Renal pelvis (tissue), 12 donors: Measurements from ENCODE around the gene TCEAL8. TPM values are rescaled to one million over a fixed set of nuclear protein-coding genes. Genes with fewer than 3 reads are reported as not detected.

Experiments used
- DNase-seq: peaks from one replicate; pipeline ENCODE4 v3.0.0-alpha.2; 2013
- long read RNA-seq, 16 experiments: transcript quantifications; one replicate each; lab custom pipeline, GENCODE V29; 2026
- polyA plus RNA-seq, 3 donors: library from polyadenylated mRNA; unstranded; fragments of 120-200 nt; gene quantifications; one replicate each; pipeline ENCODE4 v1.2.1, GENCODE V29; 2013; ENCODE audit not compliant: insufficient read length in 3 of 3

TCEAL8 gene, protein sequence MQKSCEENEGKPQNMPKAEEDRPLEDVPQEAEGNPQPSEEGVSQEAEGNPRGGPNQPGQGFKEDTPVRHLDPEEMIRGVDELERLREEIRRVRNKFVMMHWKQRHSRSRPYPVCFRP
- polyA plus RNA-seq, result 100 to 1,000 TPM; 120 to 142 (median 128) TPM
- long read RNA-seq, donor 1, transcript TCEAL8-201 (2 exons, 1,131 nt), result minor isoform, 23 of 88 reads
- long read RNA-seq, donor 1, transcript TCEAL8-202 (3 exons, 1,222 nt), result major isoform, 57 of 88 reads
- long read RNA-seq, donor 1, partial matches to known transcripts, result 8 of 88 reads
- long read RNA-seq, donor 1, other reads (novel, unspliced or antisense), result 0 of 88 reads
- long read RNA-seq, donor 2, transcript TCEAL8-202 (3 exons, 1,222 nt), result major isoform, 97 of 160 reads
- long read RNA-seq, donor 2, transcript TCEAL8-201 (2 exons, 1,131 nt), result minor isoform, 36 of 160 reads
- long read RNA-seq, donor 2, partial matches to known transcripts, result 27 of 160 reads
- long read RNA-seq, donor 2, other reads (novel, unspliced or antisense), result 0 of 160 reads
- long read RNA-seq, donor 3, transcript TCEAL8-202 (3 exons, 1,222 nt), result major isoform, 70 of 104 reads
- long read RNA-seq, donor 3, transcript TCEAL8-201 (2 exons, 1,131 nt), result minor isoform, 17 of 104 reads
- long read RNA-seq, donor 3, partial matches to known transcripts, result 17 of 104 reads
- long read RNA-seq, donor 3, other reads (novel, unspliced or antisense), result 0 of 104 reads
- long read RNA-seq, donor 4, transcript TCEAL8-201 (2 exons, 1,131 nt), result minor isoform, 22 of 139 reads
- long read RNA-seq, donor 4, transcript TCEAL8-202 (3 exons, 1,222 nt), result major isoform, 88 of 139 reads
- long read RNA-seq, donor 4, partial matches to known transcripts, result 28 of 139 reads
- long read RNA-seq, donor 4, other reads (novel, unspliced or antisense), result 0 of 139 reads
- long read RNA-seq, donor 5, transcript TCEAL8-202 (3 exons, 1,222 nt), result major isoform, 35 of 68 reads
- long read RNA-seq, donor 5, transcript TCEAL8-201 (2 exons, 1,131 nt), result minor isoform, 17 of 68 reads
- long read RNA-seq, donor 5, partial matches to known transcripts, result 16 of 68 reads
- long read RNA-seq, donor 5, other reads (novel, unspliced or antisense), result 0 of 68 reads
- long read RNA-seq, donor 6, transcript TCEAL8-201 (2 exons, 1,131 nt), result minor isoform, 18 of 128 reads
- long read RNA-seq, donor 6, transcript TCEAL8-202 (3 exons, 1,222 nt), result major isoform, 85 of 128 reads
- long read RNA-seq, donor 6, partial matches to known transcripts, result 18 of 128 reads
- long read RNA-seq, donor 6, other reads (novel, unspliced or antisense), result 7 of 128 reads
- long read RNA-seq, donor 7, transcript TCEAL8-202 (3 exons, 1,222 nt), result major isoform, 63 of 103 reads
- long read RNA-seq, donor 7, transcript TCEAL8-201 (2 exons, 1,131 nt), result minor isoform, 16 of 103 reads
- long read RNA-seq, donor 7, partial matches to known transcripts, result 14 of 103 reads
- long read RNA-seq, donor 7, other reads (novel, unspliced or antisense), result 10 of 103 reads
- long read RNA-seq, donor 8, transcript TCEAL8-201 (2 exons, 1,131 nt), result minor isoform, 20 of 88 reads
- long read RNA-seq, donor 8, transcript TCEAL8-202 (3 exons, 1,222 nt), result major isoform, 44 of 88 reads
- long read RNA-seq, donor 8, partial matches to known transcripts, result 24 of 88 reads
- long read RNA-seq, donor 8, other reads (novel, unspliced or antisense), result 0 of 88 reads
- long read RNA-seq, donor 9, transcript TCEAL8-201 (2 exons, 1,131 nt), result minor isoform, 32 of 182 reads
- long read RNA-seq, donor 9, transcript TCEAL8-202 (3 exons, 1,222 nt), result major isoform, 102 of 182 reads
- long read RNA-seq, donor 9, partial matches to known transcripts, result 48 of 182 reads
- long read RNA-seq, donor 9, other reads (novel, unspliced or antisense), result 0 of 182 reads
- long read RNA-seq, donor 10, transcript TCEAL8-201 (2 exons, 1,131 nt), result minor isoform, 31 of 99 reads
- long read RNA-seq, donor 10, transcript TCEAL8-202 (3 exons, 1,222 nt), result major isoform, 57 of 99 reads
- long read RNA-seq, donor 10, partial matches to known transcripts, result 11 of 99 reads
- long read RNA-seq, donor 10, other reads (novel, unspliced or antisense), result 0 of 99 reads
- long read RNA-seq, donor 11, transcript TCEAL8-201 (2 exons, 1,131 nt), result minor isoform, 19 of 94 reads
- long read RNA-seq, donor 11, transcript TCEAL8-202 (3 exons, 1,222 nt), result major isoform, 36 of 94 reads
- long read RNA-seq, donor 11, partial matches to known transcripts, result 39 of 94 reads
- long read RNA-seq, donor 11, other reads (novel, unspliced or antisense), result 0 of 94 reads
- long read RNA-seq, donor 12, transcript TCEAL8-201 (2 exons, 1,131 nt), result minor isoform, 31 of 147 reads
- long read RNA-seq, donor 12, transcript TCEAL8-202 (3 exons, 1,222 nt), result major isoform, 85 of 147 reads
- long read RNA-seq, donor 12, partial matches to known transcripts, result 26 of 147 reads
- long read RNA-seq, donor 12, other reads (novel, unspliced or antisense), result 5 of 147 reads
- long read RNA-seq, donor 13, transcript TCEAL8-201 (2 exons, 1,131 nt), result minor isoform, 11 of 46 reads
- long read RNA-seq, donor 13, transcript TCEAL8-202 (3 exons, 1,222 nt), result major isoform, 35 of 46 reads
- long read RNA-seq, donor 13, partial matches to known transcripts, result 0 of 46 reads
- long read RNA-seq, donor 13, other reads (novel, unspliced or antisense), result 0 of 46 reads
- long read RNA-seq, donor 14, transcript TCEAL8-202 (3 exons, 1,222 nt), result major isoform, 93 of 161 reads
- long read RNA-seq, donor 14, transcript TCEAL8-201 (2 exons, 1,131 nt), result minor isoform, 36 of 161 reads
- long read RNA-seq, donor 14, partial matches to known transcripts, result 26 of 161 reads
- long read RNA-seq, donor 14, other reads (novel, unspliced or antisense), result 6 of 161 reads
- long read RNA-seq, donor 15, transcript TCEAL8-201 (2 exons, 1,131 nt), result minor isoform, 24 of 129 reads
- long read RNA-seq, donor 15, transcript TCEAL8-202 (3 exons, 1,222 nt), result major isoform, 96 of 129 reads
- long read RNA-seq, donor 15, partial matches to known transcripts, result 9 of 129 reads
- long read RNA-seq, donor 15, other reads (novel, unspliced or antisense), result 0 of 129 reads
- long read RNA-seq, donor 16, transcript TCEAL8-201 (2 exons, 1,131 nt), result minor isoform, 33 of 137 reads
- long read RNA-seq, donor 16, transcript TCEAL8-202 (3 exons, 1,222 nt), result major isoform, 69 of 137 reads
- long read RNA-seq, donor 16, partial matches to known transcripts, result 28 of 137 reads
- long read RNA-seq, donor 16, other reads (novel, unspliced or antisense), result 7 of 137 reads

DNA sequence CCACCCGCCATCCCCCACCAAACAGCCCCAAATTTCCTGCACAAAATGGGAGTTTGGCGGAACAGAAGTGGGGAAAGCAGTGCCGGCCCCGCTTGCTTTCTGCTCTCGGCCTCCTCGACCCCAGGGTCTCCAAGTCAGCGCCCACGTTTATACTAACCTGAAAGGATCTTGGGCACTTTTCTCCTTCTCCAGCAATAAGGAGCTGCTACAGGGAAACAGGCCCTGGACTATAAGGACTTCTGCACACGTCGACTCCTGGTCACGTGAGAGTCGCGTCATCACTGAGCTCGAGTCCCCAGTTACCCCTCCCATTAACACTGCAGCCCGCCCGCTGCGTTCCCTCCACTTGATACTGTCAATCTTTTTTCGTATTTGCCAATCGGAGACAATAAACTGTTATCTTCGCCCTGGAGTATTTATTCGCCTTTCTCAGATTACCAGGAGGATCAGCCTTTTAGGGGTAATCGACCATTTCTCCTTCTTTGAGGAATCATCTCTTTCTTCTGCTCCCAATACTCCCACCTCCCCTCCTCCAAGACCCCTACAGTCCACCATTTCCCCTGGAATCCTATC lies at the start of gene TCEAL8:
Gene TCEAL8 (minus strand): TSS at position 235 of the 573 bp plus-strand sequence. CDS start 1,176 bp downstream, outside the sequence.
- peak; percentile 87 for DNase-seq

DNA sequence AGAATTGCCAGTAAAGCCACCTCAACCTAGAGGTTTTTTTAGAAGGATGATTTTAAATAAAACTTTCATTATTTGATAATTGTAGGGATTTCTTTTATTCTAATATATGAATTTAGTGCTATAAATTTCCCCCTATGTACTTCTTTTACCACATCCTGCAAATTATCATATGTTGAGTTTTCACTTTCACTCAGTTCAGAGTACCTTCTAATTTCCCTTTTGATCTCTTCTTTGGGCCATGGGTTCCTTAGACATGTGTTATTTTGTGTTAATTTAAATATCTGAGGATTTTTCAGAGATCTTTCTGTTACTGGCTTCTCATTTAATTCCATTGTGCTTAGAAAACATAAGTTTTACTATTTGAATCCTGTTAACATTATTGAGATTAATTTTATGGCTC lies 49.8 kb upstream of the TCEAL8 start:
- DNase-seq, result no peak

- no peak for DNase-seq
Observed at GRCh38 chrX:103293118-103293517, 38.2 kb upstream of the TCEAL8 start.

DNA sequence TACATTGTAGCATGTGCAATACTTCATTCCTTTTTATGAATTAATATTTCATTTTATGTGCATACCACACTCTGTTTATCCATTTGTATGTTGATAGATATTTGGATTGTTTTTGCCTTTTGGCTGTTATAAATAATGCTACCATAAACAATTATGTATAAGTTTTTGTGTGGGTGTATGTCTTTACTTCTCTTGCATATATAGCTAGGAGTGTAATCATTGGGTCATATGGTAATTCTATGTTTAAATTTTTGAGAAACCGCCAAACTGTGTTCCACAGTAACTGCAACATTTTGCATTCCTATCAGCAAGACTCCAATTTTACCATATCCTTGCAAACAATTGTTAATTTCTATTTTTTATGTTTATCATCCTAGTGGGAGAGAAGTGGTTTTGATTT lies 24.7 kb upstream of the TCEAL8 start:
- no peak for DNase-seq

- DNase-seq, result peak; percentile 57
Observed at GRCh38 chrX:103276581-103277002, 21.6 kb upstream of the TCEAL8 start, which contains the start of gene TCEAL5. TSS of gene TCEAL5 (minus strand) at chrX:103276750. CDS start at chrX:103274563, 2,187 bp downstream.

DNA sequence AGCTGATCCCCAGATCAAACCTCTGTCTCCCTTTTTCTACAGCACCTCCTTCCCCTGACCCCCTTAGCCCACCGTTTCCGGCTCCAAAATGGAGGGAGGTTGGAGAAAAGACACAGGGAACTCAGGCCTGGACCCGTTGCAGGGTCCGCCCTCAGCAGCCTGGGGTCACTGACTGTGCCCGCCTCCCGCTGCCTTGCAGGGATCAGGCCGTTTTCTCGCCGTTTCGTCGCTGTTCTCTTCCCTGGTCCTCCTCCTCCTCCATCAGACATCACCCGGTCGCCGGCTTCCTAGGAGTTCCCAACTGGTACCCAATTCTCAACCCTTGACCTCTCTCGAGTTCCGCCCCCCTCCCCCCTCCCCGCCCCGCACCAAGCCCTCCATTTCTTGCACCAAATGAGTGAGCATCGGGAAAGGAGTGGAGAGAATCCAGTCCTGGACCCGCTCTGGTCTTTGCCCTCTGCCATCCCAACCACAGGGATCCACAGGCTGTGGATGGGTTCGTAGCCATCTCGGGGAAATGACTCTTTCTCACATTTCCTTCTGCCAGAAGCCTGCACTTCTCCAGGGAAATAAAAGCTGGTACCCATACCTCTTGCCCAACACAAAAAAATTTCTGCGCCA lies 21.1 kb upstream of the TCEAL8 start:
- peak; percentile 7 for DNase-seq

GRCh38 chrX:103274284-103274683 lies 19.3 kb upstream of the TCEAL8 start:
- DNase-seq, result no peak

- no peak for DNase-seq
Observed at GRCh38 chrX:103258275-103258674, 3.3 kb upstream of the TCEAL8 start.

DNA sequence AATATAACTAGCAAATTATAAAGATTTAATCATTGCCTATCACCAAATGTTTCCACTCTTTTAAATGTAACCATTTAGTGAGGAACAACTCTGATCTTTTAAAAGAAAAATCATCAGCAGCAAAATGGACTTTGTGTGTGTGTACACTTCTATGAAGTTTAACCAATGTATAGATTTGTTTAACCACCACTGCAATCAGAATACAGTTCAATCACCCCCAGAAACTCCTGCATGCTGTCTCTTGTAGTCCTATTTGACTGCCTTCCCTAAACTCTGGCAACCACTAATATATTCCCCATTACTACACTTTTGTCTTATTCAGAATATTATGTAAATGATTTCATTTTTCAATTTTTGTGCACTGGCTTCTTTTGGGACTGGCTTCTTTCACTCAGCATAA lies 1.7 kb upstream of the TCEAL8 start:
- no peak for DNase-seq

- peak; percentile 87 for DNase-seq
Observed at GRCh38 chrX:103254171-103254824, 657 bp downstream of the TCEAL8 start.

GRCh38 chrX:103253608-103254007 lies 1.3 kb downstream of the TCEAL8 start:
- DNase-seq, result no peak

GRCh38 chrX:103250977-103251376 lies 4.0 kb downstream of the TCEAL8 start:
- DNase-seq, result no peak

GRCh38 chrX:103249805-103250204 lies 5.2 kb downstream of the TCEAL8 start:
- DNase-seq, result no peak

DNA sequence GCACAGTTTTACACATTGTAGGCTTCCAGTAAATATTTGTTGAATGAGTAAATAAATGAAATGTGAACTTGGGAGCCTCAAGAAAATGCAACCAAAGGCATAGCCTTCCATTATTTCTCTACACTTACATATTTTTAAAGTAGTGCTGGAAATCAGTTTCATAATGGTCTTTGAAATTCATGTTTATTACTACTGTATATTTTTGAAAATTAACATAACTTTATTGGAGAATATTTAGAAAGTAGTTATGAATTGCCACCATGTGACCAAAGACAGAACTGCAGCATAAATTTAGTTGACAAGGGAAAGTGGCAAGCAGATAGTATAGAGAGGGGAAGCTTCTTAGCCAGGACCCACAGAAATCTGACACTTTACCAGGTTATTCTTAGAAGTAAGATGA lies 6.4 kb downstream of the TCEAL8 start:
- DNase-seq, result no peak

- DNase-seq, result no peak
Observed at GRCh38 chrX:103240155-103240554, 14.8 kb downstream of the TCEAL8 start.

GRCh38 chrX:103236296-103236695 lies 18.7 kb downstream of the TCEAL8 start:
- DNase-seq, result no peak
